ENCODE data around the gene FSIP1.

Gene FSIP1

DNA sequence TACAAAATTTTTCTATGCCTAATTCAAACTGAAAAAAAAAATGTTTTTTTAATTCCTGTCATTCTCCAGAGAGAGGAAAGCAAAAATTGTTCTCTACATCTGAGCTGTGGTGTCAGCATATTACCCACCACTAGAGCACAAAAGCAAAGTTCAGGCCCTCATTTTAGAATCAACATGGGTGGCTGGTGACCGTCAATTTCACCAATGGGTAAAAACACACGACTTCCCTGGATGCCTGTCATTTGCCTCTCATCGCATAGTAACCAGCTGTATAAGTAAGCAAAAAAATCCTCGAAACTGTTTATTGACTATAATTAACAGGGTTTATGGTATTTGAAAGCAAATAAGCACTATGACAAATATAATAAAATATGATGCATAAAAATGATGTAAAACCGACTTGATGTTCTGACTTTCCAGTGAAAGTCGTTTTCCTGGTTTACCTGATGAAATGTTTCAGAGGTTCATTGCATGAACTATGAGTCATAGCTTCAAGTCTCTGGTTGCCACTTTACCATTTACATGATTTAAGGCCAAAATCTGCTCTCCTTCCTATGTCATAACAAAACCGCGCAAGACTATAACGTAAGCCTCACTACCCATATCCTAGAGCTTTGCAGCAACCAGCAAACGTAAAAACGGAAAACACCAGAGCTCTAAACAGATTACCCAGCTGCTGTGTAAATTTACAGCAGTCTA, 141.3 kb downstream of the FSIP1 start:
- FAIRE-seq (peak; percentile 11), DNase-seq (ENCODE audit: insufficient read length, low spot score) (no peak)
- TF ChIP-seq POLR2A (IDR thresholded peaks at IDR 0.05; ENCODE audit: low read depth, low read length): no peak

DNA sequence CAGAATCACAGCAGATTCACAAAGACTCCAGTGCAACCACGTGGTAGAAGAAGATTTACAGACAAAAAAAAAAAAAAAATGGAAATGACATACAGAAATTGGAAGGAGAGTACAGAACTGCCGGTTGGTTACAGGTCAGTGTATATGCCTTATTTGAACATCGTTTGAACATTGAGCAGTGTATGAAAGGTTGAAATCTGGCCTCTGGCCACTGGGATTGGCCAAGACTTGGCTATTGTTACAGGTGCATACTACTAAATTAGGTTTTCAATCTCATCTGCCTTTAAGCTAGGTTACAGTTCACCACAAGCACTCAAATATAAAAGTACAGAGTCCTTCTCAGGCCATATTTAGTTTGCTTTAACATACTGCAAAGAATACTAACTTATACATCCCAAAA, 142.0 kb downstream of the FSIP1 start:
- FAIRE-seq (no peak), DNase-seq (ENCODE audit: insufficient read length, low spot score) (no peak)
- no peak for TF ChIP-seq POLR2A (IDR thresholded peaks at IDR 0.05; ENCODE audit: low read depth, low read length)

DNA sequence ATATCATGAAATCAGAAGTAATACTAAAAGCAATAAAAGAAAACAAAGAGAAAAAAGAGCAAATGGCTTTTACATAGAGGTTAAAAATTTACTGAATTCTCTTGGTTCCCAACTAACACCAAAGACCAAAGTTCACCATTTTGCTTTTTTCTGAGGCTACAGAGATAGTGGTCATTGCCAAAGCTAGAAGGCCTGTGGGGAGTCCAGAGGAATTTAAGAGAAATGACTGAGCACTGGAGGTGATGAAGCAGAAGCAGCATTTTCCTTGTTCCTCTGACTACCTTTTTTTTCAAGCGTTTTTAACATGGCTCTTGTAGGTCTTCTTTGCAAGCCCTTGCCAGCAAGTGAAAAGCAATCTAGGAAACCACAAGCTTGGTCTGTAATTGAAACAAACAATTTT, 143.6 kb downstream of the FSIP1 start:
- no peak for FAIRE-seq
- no peak for TF ChIP-seq POLR2A (IDR thresholded peaks at IDR 0.05; ENCODE audit: low read depth, low read length)
- DNase-seq (ENCODE audit: insufficient read length, low spot score): no peak

DNA sequence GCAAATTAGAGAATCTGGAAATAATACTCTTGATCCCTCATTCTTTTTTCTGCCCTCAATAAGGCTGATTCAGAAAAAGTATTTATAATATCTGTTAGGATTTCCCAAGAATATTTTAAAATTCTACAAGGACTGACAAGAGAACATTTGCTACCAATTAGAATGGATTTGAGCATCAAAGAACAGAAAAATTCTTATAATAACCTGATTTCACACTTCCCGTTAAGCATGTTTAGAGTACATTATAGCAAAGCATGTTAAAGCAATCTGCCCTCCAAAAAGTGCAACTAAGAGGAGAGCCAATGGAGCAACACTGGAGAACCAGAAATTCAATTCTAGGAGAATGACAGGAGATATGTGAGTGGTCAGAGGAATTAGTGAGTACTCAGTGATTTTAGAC, 144.6 kb downstream of the FSIP1 start:
- DNase-seq (ENCODE audit: insufficient read length, low spot score): no peak
- TF ChIP-seq POLR2A (IDR thresholded peaks at IDR 0.05; ENCODE audit: low read depth, low read length): no peak
- no peak for FAIRE-seq

DNA sequence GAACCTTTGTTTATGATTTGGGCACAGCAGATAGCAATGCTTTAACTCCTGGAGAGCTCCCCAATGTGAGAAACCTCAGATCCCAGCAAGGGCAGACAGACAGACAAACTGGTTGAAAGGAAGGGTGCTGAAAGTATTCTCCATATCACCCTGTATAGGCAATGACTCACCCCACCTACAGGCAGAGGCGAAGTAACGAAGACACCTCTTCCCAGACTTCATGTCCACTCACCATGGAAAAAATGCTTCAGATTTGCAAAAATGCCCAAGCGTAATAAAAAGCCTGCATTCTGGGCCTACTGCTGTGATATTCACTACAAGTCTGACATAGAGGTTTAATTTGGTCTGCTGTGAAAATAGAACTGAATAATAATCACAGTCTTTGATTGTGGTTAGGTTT, 151.3 kb downstream of the FSIP1 start:
- FAIRE-seq (no peak), DNase-seq (ENCODE audit: insufficient read length, low spot score) (no peak)
- TF ChIP-seq POLR2A (IDR thresholded peaks at IDR 0.05; ENCODE audit: low read depth, low read length): no peak

DNA sequence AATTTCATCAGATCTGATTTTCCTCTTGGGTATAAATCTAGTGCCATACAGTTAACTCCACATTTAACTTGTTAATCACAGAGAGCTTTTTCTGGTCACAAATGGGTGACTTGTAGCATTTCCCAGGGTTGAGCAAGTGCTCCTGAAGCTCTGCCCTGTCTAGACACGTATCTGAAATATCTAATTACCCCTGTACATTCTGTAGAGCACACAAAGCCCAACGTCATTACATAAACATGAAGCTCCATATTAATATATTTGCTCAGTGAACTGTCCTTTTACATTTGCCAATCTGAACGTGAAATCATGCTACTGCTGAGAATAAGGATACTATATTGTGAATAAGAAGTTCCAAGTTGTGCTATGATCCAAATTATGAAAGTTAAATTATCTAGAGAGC, 152.7 kb downstream of the FSIP1 start:
- no peak for TF ChIP-seq POLR2A (IDR thresholded peaks at IDR 0.05; ENCODE audit: low read depth, low read length)
- DNase-seq (ENCODE audit: insufficient read length, low spot score): no peak
- no peak for FAIRE-seq

DNA sequence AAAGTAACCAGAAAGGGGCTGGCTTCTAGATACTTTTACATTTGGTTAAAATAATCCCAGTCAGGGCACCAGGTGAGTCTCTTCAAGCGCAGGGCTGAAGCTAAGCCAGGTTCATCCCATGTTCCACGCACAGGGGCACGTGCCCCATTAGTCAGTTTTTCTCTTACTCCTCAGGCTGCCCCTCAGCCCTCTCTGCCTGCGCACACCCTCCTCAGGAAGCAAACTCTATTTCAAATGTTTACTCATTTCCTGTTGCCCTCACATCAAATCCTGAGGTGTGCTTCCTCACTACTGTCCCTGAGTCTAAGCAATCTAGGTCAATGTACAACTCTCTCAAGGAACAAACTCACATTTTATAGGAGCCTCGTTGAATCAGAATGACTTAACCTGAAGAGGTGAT, 153.3 kb downstream of the FSIP1 start:
- DNase-seq (ENCODE audit: insufficient read length, low spot score) (peak; percentile 32), FAIRE-seq (peak; percentile 81)
- TF ChIP-seq POLR2A (IDR thresholded peaks at IDR 0.05; ENCODE audit: low read depth, low read length): no peak

DNA sequence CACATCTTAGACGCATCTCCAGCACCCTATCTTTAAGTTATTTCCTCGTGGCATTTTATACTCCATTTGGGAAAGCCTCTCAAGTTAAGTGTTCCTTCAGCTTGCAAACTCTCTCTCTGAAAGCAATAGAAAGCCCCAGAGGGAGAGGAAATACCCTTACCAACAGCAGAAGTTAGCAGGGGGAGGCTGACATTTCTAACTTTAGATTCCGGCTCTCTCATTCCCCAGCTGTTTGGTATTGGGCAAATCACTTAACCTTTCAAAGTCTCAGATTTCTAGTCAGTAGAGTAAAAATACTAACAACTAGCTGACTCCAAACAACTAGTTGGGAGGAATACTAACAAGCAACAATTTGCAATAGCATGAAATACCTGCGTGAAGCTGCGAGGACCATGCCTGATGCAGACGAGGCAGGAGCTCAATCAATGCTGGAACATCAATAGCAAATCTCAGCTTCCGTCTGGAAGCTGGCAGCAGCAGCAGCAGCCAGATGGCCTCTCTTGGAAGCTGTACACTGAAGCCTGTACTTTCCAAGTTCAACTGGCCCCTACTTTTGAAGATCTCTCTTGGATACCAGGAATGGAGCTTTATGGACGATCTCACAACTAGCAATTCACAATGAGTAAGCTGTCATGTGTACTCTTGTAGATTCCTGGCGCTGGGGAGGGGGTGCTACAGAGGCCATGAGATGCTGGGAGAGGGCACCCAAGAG, 153.9 kb downstream of the FSIP1 start:
- TF ChIP-seq POLR2A (IDR thresholded peaks at IDR 0.05; ENCODE audit: low read depth, low read length): no peak
- DNase-seq (ENCODE audit: insufficient read length, low spot score): no peak
- no peak for FAIRE-seq

DNA sequence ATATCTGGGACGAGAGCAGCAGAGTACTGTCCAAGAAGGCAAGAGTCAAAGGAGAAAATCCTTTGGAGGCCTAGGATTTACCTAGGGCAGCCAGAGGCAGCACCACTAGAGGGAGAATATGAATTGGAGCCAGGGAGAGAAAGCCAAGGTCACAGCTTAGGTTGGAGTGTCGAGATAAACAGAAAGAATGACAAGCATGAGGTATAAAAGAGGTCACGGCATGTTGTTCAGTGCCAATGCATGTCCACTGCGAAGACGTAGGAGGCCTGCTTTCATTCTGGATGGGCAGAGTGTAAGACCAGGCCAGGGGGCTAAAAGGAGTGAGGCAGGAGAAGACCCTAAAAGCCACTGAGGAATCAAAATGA, 154.5 kb downstream of the FSIP1 start:
- no peak for TF ChIP-seq POLR2A (IDR thresholded peaks at IDR 0.05; ENCODE audit: low read depth, low read length)
- FAIRE-seq (no peak), DNase-seq (ENCODE audit: insufficient read length, low spot score) (no peak)

DNA sequence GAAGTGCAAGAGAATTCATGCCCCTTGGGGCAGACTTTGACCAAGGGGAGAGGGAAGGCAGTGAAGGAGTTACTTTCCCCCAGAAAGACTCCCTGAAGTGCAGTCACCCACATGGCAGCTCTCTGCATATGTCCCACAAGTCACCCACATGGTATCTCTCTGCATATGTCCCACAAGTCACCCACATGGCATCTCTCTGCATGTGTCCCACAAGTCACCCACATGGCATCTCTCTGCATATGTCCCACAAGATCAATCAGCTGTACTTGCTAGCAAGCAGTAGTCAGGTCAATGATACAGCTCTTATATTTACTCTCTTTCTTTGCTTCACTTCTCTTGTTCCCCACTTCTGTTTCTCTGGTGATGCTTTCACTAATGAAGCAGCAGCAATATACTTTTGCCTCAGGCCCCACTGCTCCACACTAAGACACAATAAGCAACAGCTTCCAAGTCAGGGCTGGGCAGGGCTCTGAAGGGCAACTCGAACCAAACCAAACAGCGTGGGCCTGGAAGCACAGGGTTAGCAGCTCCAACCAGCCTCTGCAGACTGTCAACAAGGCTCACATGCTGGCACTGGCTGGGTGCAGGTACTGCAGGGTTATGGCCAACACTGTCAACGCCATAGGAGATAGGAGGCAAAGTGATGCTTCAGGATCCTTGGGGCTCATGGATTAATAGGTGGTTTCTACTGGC, 155.0 kb downstream of the FSIP1 start:
- no peak for DNase-seq (ENCODE audit: insufficient read length, low spot score)
- FAIRE-seq: no peak

DNA sequence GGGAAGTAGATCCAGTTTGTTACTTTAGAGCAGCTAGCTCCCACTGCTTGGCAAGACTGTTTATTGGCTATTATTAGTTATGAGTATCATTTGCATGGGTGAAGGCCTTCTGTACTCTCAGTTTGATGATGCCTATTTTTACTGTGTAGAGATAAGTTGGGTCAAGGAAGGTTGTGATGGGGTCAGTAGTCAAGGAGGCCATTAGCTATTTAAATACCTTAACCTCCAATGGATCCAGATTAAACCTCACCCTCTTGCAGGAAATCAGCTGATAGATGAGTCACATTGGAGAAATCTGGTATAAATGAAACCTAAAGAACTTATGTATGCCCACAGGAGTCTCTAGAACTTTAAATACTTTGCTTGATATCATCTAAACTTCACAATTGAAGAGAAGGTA, 156.8 kb downstream of the FSIP1 start:
- TF ChIP-seq POLR2A (IDR thresholded peaks at IDR 0.05; ENCODE audit: low read depth, low read length): no peak
- DNase-seq (ENCODE audit: insufficient read length, low spot score): no peak
- no peak for FAIRE-seq

More for the DNA sequence above, 155.0 kb downstream of the FSIP1 start:
- TF ChIP-seq POLR2A (IDR thresholded peaks at IDR 0.05; ENCODE audit: low read depth, low read length): no peak

DNA sequence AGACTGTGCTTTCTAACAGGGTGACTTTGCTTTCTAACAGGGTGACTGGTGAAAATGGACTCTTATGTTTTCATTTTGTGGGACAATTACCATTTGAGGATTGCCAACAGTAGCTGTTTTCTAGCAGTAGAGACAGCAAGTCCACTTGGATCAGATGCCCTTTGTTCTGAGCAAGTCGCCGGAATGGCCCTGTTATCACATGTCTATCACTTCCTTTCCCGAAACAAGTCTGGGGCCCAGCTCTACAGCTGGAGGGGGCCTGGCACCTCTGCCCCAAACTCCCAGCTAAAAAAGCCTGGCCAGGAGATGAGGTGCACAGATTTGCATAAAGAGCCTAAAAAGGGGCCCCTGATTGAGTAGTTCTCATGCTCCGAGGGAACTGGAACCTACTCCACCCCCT, 157.2 kb downstream of the FSIP1 start:
- FAIRE-seq (no peak), DNase-seq (ENCODE audit: insufficient read length, low spot score) (no peak)
- no peak for TF ChIP-seq POLR2A (IDR thresholded peaks at IDR 0.05; ENCODE audit: low read depth, low read length)

DNA sequence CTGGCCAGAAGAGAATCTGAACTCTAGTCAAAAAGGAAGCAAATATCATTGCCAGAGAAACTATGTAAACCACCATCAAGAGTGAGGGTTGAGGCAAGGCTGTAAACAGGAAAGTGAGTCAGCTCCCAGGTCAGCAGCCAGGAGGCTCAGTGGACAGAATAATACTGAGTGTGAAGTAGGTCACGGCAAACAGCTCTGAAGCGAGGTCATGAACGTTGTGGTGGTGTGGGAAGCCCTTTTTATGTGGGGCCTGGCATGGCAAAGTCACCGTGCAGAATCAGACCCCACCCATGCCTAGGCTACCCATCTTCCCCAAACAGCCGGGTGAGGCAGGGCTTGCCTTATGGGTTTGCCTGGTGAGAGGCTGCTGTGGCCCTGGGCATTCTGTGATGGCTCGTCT, 157.8 kb downstream of the FSIP1 start:
- peak; percentile 98 for FAIRE-seq
- TF ChIP-seq POLR2A (IDR thresholded peaks at IDR 0.05; ENCODE audit: low read depth, low read length): no peak
- peak; percentile 42 for DNase-seq (ENCODE audit: insufficient read length, low spot score)

DNA sequence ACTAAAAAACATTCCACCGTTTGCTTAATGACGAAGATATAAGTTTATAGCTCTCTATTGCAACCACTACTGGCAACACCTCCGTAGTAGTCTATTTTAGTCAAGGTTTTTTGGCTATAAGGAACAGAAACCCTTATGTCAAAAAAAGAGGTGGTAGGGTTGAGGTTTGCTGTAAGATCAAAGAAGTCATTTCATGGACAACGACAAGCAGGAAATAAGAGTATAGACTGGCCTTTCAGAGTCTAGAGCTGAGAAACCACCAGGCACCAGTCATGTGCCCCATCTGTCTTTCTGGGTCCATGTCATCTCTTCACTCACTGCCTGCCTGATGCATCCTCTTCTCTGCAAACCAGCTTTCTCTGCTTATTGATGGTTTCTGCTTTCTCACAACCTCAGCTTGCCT, 159.1 kb downstream of the FSIP1 start:
- DNase-seq (ENCODE audit: insufficient read length, low spot score) (no peak), FAIRE-seq (no peak)
- no peak for TF ChIP-seq POLR2A (IDR thresholded peaks at IDR 0.05; ENCODE audit: low read depth, low read length)

Measured in H54 (cell line).